H1 (cell line): ENCODE results near the gene LEMD2. TPM values are rescaled to one million over a fixed set of nuclear protein-coding genes. Genes with fewer than 3 reads are reported as not detected.
A peak's percentile ranks its signal among the peaks of the same experiment; 100 is the strongest.

Experiments
- CTCF ChIA-PET: fragments of 300-600 bp; sonication (Branson Sonifier 250); formaldehyde crosslinking; loops from one replicate; lab custom pipeline; 2021; ENCODE audit not compliant: partially characterized antibody; lab: Charles Lee
- POLR2A ChIA-PET: fragments of 300-600 bp; sonication (Branson Sonifier 250); formaldehyde crosslinking; loops from one replicate; lab custom pipeline; 2021; ENCODE audit warnings: inconsistent platforms; ENCODE audit not compliant: partially characterized antibody; lab: Charles Lee
- DNase-seq, 2 experiments: peaks; one replicate each; pipeline versions ENCODE4 v3.0.0 to v3.0.0-alpha.2; 2010 to 2022; ENCODE audit warnings: low spot score in 2 of 2, low read depth in 1 of 2, mixed read lengths in 1 of 2
- FAIRE-seq: peaks from 2 replicates; lab custom pipeline; 2011; peaks lifted over from hg19 to GRCh38; lab: Jason Lieb, UNC
- H2AFZ ChIP-seq: 2 replicates; pipeline ENCODE4 v1.8.1; 2012; ENCODE audit warnings: low read length, inconsistent platforms
- H2AK5ac ChIP-seq: 2 replicates; pipeline ENCODE4 v1.6.1; 2013; ENCODE audit warnings: low read depth, low read length
- H2BK120ac ChIP-seq: replicated peaks from 2 replicates; pipeline ENCODE3; 2013; ENCODE audit warnings: low read depth, low read length, inconsistent platforms
- H2BK12ac ChIP-seq: 2 replicates; pipeline ENCODE4 v1.6.1; 2013; ENCODE audit warnings: low read depth, low read length
- H2BK15ac ChIP-seq: 2 replicates; pipeline ENCODE4 v1.6.1; 2013; ENCODE audit warnings: low read length
- H2BK20ac ChIP-seq: 2 replicates; pipeline ENCODE4 v1.6.1; 2013; ENCODE audit warnings: low read length
- H2BK5ac ChIP-seq: 2 replicates; pipeline ENCODE4 v1.6.1; 2013; ENCODE audit warnings: low read depth, low read length
- H3K14ac ChIP-seq: 2 replicates; pipeline ENCODE4 v1.6.1; 2013; ENCODE audit warnings: inconsistent platforms; ENCODE audit not compliant: insufficient read length
- H3K18ac ChIP-seq: 2 replicates; pipeline ENCODE4 v1.6.1; 2013; ENCODE audit warnings: low read length; ENCODE audit errors: extremely low read depth
- H3K23ac ChIP-seq: 2 replicates; pipeline ENCODE4 v1.6.1; 2013; ENCODE audit warnings: inconsistent platforms; ENCODE audit not compliant: insufficient read length
- H3K23me2 ChIP-seq: 2 replicates; pipeline ENCODE4 v1.6.1; 2013; ENCODE audit warnings: low read depth, low read length
- H3K27ac ChIP-seq: 2 replicates; pipeline ENCODE4 v1.6.1; 2011; ENCODE audit warnings: low read depth, low read length, inconsistent platforms
- H3K27me3 ChIP-seq, 4 experiments: replicated peaks in 1 of 4; 1 replicate in 1 of 4; 2 replicates in 3 of 4; pipeline versions ENCODE4 v1.6.1 to v1.8.1; 2011 to 2013; ENCODE audit warnings: low read length in 3 of 4, mild to moderate bottlenecking in 3 of 4, inconsistent platforms in 2 of 4, mixed read lengths in 2 of 4, moderate library complexity in 1 of 4; ENCODE audit not compliant: control insufficient read depth in 3 of 4, insufficient read depth in 3 of 4; ENCODE audit errors: extremely low read depth in 1 of 4
- H3K36me3 ChIP-seq, 4 experiments: 2 replicates each; pipeline versions ENCODE4 v1.6.1 to v1.8.1; 2011 to 2013; ENCODE audit warnings: mild to moderate bottlenecking in 4 of 4, low read length in 3 of 4, moderate library complexity in 2 of 4, control low read depth in 1 of 4, inconsistent platforms in 1 of 4; ENCODE audit not compliant: insufficient read depth in 4 of 4, control insufficient read depth in 2 of 4
- H3K4ac ChIP-seq: replicated peaks from 2 replicates; pipeline ENCODE3; 2013; ENCODE audit warnings: low read length, low read depth, mixed read lengths, inconsistent platforms; ENCODE audit not compliant: insufficient read length
- H3K4me1 ChIP-seq, 4 experiments: replicated peaks in 1 of 4; 1 replicate in 1 of 4; 2 replicates in 3 of 4; pipeline versions ENCODE4 v1.6.1 to v1.8.1; 2011 to 2013; ENCODE audit warnings: low read length in 3 of 4, inconsistent platforms in 2 of 4, mixed read lengths in 1 of 4; ENCODE audit not compliant: insufficient read depth in 4 of 4, control insufficient read depth in 3 of 4
- H3K4me2 ChIP-seq, 2 experiments: 2 replicates each; pipeline versions ENCODE4 v1.6.1 to v1.8.1; 2011 to 2013; ENCODE audit warnings: low read depth in 2 of 2, low read length in 2 of 2, control low read depth in 1 of 2, inconsistent platforms in 1 of 2, mild to moderate bottlenecking in 1 of 2; ENCODE audit not compliant: insufficient read depth in 1 of 2
- H3K4me3 ChIP-seq, 4 experiments: fragments of 200-600, 300-600 bp in 1 of 4; sonication (generic), shearing (Covaris generic), sonication (Bioruptor Twin) in 1 of 4; 2 replicates each; pipeline versions ENCODE4 v1.5.1 to v1.8.1; 2011 to 2016; ENCODE audit warnings: low read length in 4 of 4, low read depth in 3 of 4, control low read depth in 2 of 4, inconsistent platforms in 2 of 4, mild to moderate bottlenecking in 2 of 4, mixed read lengths in 1 of 4, moderate library complexity in 1 of 4; ENCODE audit not compliant: insufficient read depth in 2 of 4; ENCODE audit errors: extremely low read depth in 1 of 4
- H3K56ac ChIP-seq: replicated peaks from 2 replicates; pipeline ENCODE3; 2013; ENCODE audit warnings: low read depth, mild to moderate bottlenecking, mixed read lengths, low read length, inconsistent platforms; ENCODE audit not compliant: insufficient read length
- H3K79me1 ChIP-seq: 2 replicates; pipeline ENCODE4 v1.6.1; 2013; ENCODE audit warnings: low read depth, low read length, control low read depth
- H3K79me2 ChIP-seq, 2 experiments: 2 replicates each; pipeline versions ENCODE4 v1.6.1 to v1.8.1; 2012 to 2013; ENCODE audit warnings: low read length in 2 of 2, mild to moderate bottlenecking in 2 of 2, inconsistent platforms in 1 of 2; ENCODE audit not compliant: insufficient read depth in 2 of 2, control insufficient read depth in 1 of 2
- H3K9ac ChIP-seq, 4 experiments: replicated peaks in 1 of 4; 1 replicate in 1 of 4; 2 replicates in 3 of 4; pipeline versions ENCODE4 v1.6.1 to v1.8.1; 2011 to 2013; ENCODE audit warnings: low read depth in 3 of 4, low read length in 3 of 4, control low read depth in 2 of 4, mild to moderate bottlenecking in 2 of 4, moderate library complexity in 2 of 4, inconsistent platforms in 1 of 4; ENCODE audit errors: extremely low read depth in 1 of 4
- H3K9me3 ChIP-seq, 2 experiments: 2 replicates each; pipeline versions ENCODE4 v1.6.1 to v1.8.1; 2012 to 2013; ENCODE audit warnings: mild to moderate bottlenecking in 2 of 2, moderate library complexity in 2 of 2, control low read depth in 1 of 2, inconsistent platforms in 1 of 2, low read depth in 1 of 2, low read length in 1 of 2, mixed read lengths in 1 of 2; ENCODE audit not compliant: insufficient read depth in 2 of 2
- H4K20me1 ChIP-seq, 2 experiments: replicated peaks in 1 of 2; 2 replicates each; pipeline versions ENCODE3 to v1.8.1; 2011 to 2013; ENCODE audit warnings: inconsistent platforms in 2 of 2, low read length in 2 of 2, mild to moderate bottlenecking in 1 of 2; ENCODE audit not compliant: insufficient read depth in 2 of 2, control insufficient read depth in 1 of 2
- H4K5ac ChIP-seq: 2 replicates; pipeline ENCODE4 v1.6.1; 2013; ENCODE audit warnings: low read length, low read depth, mixed read lengths, inconsistent platforms; ENCODE audit not compliant: insufficient read length
- H4K8ac ChIP-seq: 2 replicates; pipeline ENCODE4 v1.8.0; 2013; ENCODE audit warnings: mild to moderate bottlenecking, moderate library complexity, low read length, inconsistent platforms; ENCODE audit not compliant: insufficient read depth; ENCODE audit errors: extremely low read depth
- H4K91ac ChIP-seq: replicated peaks from 2 replicates; pipeline ENCODE3; 2013; ENCODE audit warnings: low read length, mixed read lengths, inconsistent platforms; ENCODE audit not compliant: insufficient read length
- SIX5 ChIP-seq: IDR thresholded peaks from 2 replicates; pipeline ENCODE4 v1.6.1; 2011; ENCODE audit warnings: mild to moderate bottlenecking, low read depth, low read length
- WGBS, 2 experiments: shearing (Covaris generic) in 1 of 2; methylation state at CpG; one replicate each; pipeline versions ENCODE4 v1.1.6 to v1.1.7; 2013 to 2015; ENCODE audit warnings: low lambda C conversion rate in 2 of 2, mixed read lengths in 2 of 2, inconsistent platforms in 1 of 2, low coverage in 1 of 2, missing lambda C conversion rate in 1 of 2; ENCODE audit not compliant: insufficient replicate concordance in 2 of 2, insufficient coverage in 1 of 2, insufficient read length in 1 of 2; ENCODE audit errors: extremely low coverage in 1 of 2, missing lambda C conversion rate in 1 of 2; 5-methylcytosine and 5-hydroxymethylcytosine counted together
- polyA plus RNA-seq, 7 experiments: library from polyadenylated mRNA; depleted of rRNA in 3 of 7; stranded (reverse) in 5 of 7; unstranded in 2 of 7; fragments of >200 nt in 5 of 7; fragments of 200-250 nt in 2 of 7; gene quantifications; 1 replicate in 5 of 7; 2 replicates in 1 of 7; 4 replicates in 1 of 7; pipeline versions ENCODE4 v1.2.1 to v1.2.3, GENCODE V29; 2011 to 2013; ENCODE audit warnings: missing spikeins in 2 of 7, mixed read lengths in 2 of 7
- total RNA-seq: library from RNA; stranded (reverse); fragmentation: NEBNext Ultra II Directional; extraction: Animal tissue kit (Norgen Biotek cat#: 25700); gene quantifications from 2 replicates; pipeline ENCODE4 v1.2.1, GENCODE V29; 2021

LEMD2 gene
- total and polyA plus RNA-seq, 2 of the 8 experiments (the other 6 are each of a cell fraction or from before 2014, with no cell fraction given), result 32.7 to 57.3 TPM

- Histone ChIP-seq H3K23me2 (no peaks in the 10 kb centered on the region), H4K8ac (no peak overlapping the region), H2BK5ac (no peak overlapping the region), H3K27ac (no peak overlapping the region), H3K14ac (no peak overlapping the region), H4K20me1 (no peaks in the 10 kb centered on the region), H2BK15ac (no peak overlapping the region), H3K79me2 (no peaks in the 10 kb centered on the region), H3K56ac (no peak overlapping the region), H2BK120ac (no peak overlapping the region), H3K18ac (no peak overlapping the region), H3K4me1 (peaks cover 3 to 8% (median 4%) of the 10 kb centered on the region in 4 experiments; a peak in 6 of 7 replicates)
- 94% methylated on average over 13 of the region's 14 CpGs; no CpG with 5 or more reads in 1 of the 2 experiments for WGBS, 2 experiments
- TF ChIP-seq SIX5, result no peak
- TF ChIP-seq, all 59 proteins: peak for 0
- H4K5ac ChIP-seq, result no peak overlapping the region
- no peaks in the 10 kb centered on the region for H3K36me3 ChIP-seq
- H2AFZ ChIP-seq, result no peak overlapping the region
- H3K9ac ChIP-seq, result no peak overlapping the region
- ChIA-PET POLR2A (interaction anchor here (1.3 kb wide), 1 partner anchor 14 kb away, joined by 8 read pairs; the partner anchor contains the start of gene UQCC2), CTCF (interaction anchor here (0.7 to 1.6 kb wide), 7 partner anchors 18 to 140 kb away, joined by 3 to 4 read pairs (median 3); partner anchors contain the start of gene IP6K3)
- DNase-seq, result no peak
- 0 out of 2 replicates have a peak overlapping the region, but pooled peaks have one; percentile 80 for H2BK12ac ChIP-seq
- H3K9me3 ChIP-seq, result no peaks in the 10 kb centered on the region; a peak in 1 of 4 replicates
- no peak overlapping the region for H3K23ac ChIP-seq
- FAIRE-seq, result no peak
- H2AK5ac ChIP-seq, result no peak overlapping the region
- H3K4ac ChIP-seq, result no peak overlapping the region
- H2BK20ac ChIP-seq, result 0 out of 2 replicates have a peak overlapping the region, but pooled peaks have one; percentile 18
- no peak overlapping the region for H4K91ac ChIP-seq
- H3K4me3 ChIP-seq, result no peak overlapping the region
- no peak overlapping the region for H3K4me2 ChIP-seq
- H3K27me3 ChIP-seq, result peaks cover 0 to 6% (median 0%) of the 10 kb centered on the region in 4 experiments; a peak in 3 of 7 replicates
- no peaks in the 10 kb centered on the region for H3K79me1 ChIP-seq
These were observed 63.7 kb downstream of the LEMD2 start for GRCh38 chr6:33725222-33725621.
